CD4-positive, alpha-beta T cell treated with Interleukin-17A for 1 hour (primary cell): ENCODE data around the gene TMEM8B.

ENCODE experiments used
- DNase-seq: peaks from one replicate; pipeline ENCODE4 v3.0.0-alpha.2; 2020

Gene TMEM8B

DNA sequence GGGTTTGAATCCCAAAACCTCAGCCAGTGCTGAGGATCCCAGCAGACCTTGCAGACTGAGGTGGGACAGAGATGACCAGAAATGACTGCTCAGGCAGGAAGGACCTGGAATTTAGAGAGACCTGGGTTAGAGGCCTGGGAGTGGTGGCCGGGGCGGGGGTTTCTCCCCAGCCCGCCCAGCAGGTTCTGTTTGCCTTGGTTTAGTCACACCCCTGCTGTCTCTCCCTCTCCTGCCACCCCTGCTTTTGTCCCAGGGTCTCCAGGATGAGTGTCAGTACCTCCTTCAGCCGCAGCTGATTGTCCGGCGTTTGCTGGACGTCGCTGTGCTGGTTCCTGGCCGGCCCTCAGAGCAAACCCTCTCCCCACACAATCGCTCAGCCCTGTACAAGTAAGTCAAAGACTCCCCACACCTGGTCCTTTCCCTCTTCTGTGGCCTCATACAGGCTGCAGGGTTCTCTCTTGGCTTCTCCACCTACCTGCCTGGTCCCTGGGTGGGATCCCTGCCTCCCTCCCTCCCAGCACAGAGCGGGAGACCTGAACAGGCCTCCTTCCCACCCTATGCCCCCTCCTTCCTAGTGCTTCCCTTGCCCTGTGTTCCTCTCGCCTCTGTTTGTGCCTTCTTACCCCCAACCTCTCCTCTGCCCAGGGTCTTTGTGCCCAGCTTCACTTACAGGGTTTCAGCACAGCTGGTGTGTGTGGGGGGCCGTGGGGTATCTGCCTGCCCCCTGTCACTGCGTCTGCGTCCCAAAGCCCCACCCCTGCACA, 12.0 kb downstream of the TMEM8B start:
- no peak for DNase-seq

DNA sequence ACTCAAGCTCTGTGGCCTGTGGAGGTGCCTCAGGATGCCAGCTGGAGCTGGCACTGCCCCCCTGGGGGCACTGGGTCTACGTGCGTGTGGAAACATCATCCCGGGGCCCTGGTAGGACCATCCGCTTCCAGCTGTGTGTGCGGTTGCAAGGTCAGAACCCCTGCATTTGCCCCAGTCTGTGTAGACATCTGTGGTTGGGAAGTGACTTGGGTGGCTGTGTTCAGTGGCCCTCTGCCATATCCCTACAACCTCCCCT, 12.5 kb downstream of the TMEM8B start:
- DNase-seq: no peak

DNA sequence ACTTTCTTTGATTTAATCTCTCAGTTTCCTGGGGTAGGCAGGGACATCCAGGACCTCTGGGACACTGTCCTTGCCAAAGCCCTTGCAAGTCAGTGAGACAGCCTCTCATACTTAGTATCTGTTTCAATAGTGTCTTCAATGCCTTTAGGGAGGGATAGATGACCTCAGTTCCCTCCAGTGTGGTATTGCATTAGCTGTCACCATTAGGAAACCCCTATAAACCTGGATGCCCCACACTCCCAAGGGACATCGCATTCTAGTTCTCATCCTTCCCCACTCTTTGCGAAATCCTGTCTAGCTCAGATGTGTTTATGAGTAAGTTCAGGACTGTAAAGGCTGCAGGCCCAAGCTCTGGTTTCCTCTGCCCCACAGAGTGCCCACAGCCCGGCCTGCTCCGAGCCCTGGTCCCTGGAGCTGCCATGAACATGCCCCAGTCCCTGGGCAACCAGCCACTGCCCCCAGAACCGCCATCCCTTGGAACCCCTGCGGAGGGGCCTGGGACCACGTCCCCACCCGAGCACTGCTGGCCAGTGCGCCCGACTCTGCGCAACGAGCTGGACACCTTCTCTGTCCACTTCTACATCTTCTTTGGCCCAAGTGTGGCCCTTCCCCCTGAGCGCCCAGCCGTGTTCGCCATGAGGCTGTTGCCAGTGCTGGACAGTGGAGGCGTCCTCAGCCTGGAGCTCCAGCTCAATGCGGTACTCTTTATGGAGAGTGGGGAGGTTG, 13.2 kb downstream of the TMEM8B start:
- no peak for DNase-seq

DNA sequence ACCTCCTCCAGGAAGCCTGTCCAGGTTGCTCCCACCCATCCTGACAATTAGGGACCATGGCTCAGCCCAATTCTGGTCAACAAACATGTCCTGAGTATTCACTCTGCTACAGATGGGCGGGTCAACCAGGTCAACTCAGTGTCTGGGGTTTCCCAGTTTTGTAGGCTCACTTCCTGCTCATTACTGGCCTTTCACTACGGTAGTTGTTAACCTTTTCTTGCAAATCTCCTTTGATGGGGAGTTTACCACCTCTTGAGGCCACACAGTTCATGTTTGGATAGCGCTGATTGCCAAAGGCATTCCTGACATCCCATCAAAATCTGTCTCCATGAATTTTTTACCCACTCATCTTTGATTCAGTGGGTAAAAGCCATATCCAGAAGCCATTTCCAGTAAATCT, 13.8 kb downstream of the TMEM8B start:
- DNase-seq: no peak

DNA sequence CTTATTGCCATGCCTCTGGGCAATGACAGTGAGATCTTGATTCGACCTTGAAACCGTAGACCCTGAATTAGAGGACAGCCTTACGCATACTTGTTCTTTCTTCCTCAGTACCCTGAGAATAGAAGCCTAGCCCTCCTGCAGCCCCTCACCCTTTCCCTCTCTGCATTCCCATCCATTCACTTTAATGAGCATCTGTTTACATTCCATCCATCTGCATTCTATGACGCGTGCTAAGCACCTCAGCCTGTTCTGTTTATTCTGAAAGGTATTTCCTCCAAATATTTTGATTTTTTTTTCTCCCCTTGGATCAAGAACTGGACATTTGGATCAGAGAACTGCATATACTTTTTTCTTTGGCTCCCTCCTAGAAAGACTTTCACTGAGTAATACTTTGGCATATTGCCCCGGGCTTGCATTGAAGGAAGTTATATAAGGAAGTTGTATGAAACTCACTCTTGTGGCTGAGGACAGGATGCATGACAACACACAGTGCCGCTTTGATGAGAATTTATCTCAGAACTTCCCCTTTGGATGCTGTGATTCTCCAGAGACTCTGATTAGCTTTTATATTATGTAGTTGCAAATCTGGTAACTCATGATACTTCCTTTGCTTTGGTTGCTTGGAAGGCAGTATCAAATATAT, 15.7 kb downstream of the TMEM8B start:
- peak; percentile 61 for DNase-seq

DNA sequence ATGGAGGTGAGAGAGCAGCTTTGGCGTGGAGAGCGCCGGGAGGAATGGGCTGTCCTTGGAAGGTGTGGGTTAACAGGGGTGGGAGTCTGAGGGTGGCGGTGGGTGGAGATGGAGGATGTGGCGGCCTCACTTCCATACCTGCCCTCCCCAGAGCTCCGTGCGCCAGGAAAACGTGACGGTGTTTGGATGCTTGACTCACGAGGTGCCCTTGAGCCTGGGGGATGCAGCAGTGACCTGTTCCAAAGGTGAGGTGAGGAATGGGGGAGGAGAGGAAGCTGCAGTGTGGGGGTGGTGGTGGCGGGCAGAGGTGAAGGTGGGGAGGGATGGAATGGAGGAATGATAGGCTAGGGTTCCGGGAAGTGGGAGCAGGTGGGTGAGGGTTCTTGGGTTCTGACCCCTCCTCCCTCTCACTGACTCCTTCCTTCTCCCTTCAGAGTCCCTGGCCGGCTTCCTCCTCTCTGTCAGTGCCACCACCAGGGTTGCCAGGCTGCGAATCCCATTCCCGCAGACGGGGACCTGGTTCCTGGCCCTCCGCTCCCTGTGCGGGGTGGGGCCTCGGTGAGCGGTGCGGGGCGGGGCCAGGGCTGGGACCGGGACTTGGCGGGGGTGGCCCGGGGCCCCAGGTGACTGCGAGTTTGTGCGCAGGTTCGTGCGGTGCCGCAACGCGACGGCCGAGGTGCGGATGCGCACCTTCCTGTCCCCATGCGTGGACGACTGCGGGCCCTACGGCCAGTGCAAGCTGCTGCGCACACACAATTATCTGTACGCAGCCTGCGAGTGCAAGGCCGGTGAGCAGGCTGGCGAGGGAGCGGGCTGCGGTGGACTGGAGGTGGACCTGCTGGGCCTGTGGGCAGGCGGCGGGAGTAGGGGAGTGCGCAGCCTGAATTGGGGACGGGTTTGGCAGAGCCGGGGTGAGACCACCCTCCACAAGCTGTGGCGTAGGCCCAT, 17.1 kb downstream of the TMEM8B start:
- DNase-seq: no peak

DNA sequence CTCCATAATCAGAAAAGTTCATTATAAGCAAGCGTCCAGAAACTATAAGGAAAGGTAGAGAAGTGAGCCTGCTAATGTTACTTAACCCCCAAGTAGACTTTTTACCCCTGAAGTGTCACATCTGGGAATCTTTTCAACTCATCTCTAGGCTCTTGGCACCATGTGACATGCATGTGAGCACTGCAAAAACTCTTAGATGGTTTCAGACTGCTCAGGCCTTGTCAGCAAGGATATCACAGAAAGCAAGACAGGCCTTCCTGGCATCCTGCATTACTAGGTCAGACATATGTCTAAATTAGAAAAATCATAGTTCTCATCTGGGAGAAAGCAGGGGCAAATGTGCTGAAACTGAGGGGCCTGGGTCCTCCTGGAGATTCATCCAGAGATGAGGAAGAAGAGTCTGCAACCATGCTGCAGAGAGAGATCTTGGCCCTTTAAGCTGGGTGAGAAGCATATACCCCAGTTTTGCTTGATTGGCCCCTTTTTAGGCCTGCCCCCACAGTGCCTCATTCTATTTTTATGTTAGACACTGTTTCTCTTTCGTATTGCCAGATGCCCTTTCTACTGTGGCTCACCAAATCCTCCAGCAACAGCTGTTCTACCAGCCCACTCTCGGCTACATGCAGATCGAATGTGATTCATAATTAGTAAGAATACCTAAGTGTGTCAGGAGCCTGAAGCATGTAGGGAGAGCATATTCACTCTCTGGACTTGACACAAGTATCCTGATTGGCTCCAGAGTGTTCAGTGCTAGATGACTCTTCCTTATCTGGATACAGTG, 19.0 kb downstream of the TMEM8B start:
- no peak for DNase-seq

DNA sequence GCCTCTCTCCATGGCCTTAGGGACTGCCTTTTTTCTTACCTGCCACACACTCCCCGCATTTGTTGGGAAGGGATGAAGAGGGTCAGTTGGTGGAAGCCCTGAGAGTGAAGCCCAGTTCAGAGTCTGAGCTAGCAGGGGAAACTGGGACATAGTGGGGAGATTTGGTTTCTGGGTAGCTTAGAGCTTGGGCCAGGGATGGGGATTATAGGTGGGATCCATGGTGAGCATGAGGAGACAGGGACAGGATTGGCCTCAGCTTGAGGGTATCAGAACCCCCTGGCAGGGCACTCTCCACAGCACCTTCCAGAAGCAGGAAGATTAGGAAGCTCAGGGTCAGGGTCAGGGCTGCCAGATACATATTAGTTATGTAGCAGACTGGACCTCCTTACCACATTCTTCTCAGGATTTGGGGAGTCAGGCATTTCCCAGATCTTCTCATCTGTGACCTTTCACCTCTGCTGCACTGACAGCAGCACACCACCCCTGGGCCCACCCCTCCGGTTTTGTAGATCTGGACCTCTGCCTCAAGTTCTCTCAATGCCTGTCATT, 23.3 kb downstream of the TMEM8B start:
- no peak for DNase-seq

DNA sequence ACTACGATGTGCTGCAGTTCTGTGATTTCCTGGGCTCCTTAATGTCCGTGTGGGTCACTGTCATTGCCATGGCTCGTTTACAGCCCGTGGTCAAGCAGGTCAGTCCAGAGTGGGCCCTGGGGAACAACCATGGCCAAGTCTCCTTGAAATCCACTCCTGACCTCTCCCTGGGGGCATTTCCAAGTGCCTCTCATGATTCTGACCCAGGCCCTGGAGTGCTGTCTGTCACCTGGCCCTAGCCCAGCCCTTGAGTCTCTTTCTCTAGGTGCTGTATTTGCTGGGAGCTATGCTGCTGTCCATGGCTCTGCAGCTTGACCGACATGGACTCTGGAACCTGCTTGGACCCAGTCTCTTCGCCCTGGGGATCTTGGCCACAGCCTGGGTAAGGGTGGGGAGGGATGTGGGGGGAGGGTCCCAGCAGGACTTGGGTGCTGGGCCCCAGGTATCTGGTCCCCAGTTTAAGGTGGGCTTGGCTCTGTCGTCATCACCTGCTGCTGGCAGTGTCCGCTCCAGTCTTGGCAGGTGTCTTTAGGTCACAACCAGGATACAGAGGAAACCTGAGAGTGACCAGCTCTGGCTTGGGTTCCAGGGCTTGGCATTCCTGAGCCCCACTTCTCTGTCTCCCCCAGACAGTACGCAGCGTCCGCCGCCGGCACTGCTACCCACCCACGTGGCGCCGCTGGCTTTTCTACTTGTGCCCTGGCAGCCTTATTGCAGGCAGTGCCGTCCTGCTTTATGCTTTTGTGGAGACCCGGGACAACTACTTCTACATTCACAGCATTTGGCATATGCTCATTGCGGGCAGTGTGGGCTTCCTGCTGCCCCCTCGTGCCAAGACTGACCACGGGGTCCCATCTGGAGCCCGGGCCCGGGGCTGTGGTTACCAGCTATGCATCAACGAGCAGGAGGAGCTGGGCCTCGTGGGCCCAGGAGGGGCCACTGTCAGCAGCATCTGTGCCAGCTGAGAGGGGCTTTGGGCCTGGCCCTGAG, 24.1 kb downstream of the TMEM8B start:
- DNase-seq: no peak

DNA sequence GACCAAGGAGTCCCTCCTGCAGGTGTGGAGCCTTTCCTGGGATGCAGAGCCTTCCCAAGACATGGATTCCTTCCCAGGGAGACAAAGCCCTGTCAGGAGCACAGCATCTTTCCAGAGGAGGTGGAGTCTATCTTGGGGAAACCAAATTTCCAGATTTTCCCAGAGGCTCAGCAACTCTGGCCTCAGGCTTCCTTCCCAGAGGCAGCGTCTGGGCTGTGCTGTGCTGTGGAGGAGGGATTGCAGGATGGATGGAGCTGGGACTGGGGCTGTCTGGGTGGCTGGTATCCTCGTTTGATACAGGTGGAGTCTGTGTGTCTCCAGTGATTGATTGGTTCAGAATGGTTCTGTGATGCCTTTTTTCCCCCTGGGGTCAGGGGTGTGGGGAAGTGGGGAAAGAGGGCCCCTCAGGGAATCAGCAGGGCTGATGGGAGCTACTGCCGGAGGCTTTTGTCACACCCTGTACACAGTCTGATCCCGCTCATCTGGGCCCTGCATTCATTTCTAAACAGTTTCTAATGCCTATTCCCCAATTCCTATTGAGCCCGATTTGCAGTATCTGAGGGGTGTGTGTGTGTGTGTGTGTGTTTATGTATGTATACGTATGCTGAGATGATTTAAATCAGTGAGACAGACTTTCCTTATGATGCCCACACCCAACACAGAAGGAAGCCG, 25.2 kb downstream of the TMEM8B start:
- DNase-seq: no peak

DNA sequence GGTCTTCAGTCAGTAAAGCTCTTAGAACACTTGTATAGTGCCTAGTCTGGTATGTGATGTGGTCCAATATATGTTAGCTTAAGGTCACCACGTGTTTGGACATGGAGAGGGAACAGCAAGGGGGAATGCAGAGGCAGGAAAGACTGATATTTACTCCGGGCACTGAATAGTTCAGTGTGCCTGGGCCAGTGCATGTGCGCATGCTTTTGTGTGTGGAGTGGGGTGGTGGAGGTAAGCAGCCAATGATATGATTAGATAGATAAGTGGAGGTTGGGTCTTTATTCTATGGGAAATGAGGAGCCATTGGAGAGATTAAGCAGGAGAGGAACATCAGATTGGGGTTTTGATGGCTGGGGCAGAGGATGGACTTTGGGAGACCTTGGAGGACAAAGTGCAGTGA, 27.2 kb downstream of the TMEM8B start:
- DNase-seq: no peak

DNA sequence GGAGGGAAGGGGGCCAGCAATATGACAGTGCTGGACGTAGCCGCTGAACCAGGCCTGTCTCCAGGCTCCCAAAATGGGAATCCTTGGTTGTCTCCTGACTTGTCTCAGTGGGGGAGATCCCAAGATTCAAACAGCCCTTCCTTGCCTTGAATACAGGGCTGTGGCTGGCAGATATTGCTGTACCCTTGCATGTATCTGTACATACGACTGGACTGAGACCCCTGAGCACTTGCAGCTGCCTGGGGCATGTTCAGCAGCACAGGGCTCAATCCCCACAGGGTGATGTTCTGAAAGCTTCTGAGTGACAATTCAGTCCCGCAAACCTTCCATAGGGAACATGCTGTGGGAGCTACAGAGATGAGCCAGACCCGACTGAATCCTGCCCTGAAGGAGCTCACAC, 27.9 kb downstream of the TMEM8B start:
- DNase-seq: no peak

DNA sequence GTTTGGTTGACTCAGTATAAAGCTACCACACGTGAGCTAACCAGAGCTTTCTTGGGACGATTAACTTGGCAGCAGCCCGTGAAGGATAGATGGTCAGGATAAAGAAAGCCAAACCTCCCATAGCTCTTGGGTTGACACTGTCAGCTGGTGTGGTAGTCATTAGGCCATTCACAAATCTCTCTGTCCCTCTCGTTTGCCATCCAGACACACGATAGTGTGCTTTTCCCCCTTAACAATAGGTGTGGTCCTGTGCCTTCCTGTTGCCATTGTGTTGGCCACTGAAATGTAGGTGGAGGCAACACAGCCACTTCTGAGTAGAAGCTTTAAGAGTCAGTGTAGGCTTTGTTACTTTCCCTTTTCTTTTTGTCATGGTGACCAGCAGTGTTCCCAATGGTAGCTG, 29.4 kb downstream of the TMEM8B start:
- no peak for DNase-seq

DNA sequence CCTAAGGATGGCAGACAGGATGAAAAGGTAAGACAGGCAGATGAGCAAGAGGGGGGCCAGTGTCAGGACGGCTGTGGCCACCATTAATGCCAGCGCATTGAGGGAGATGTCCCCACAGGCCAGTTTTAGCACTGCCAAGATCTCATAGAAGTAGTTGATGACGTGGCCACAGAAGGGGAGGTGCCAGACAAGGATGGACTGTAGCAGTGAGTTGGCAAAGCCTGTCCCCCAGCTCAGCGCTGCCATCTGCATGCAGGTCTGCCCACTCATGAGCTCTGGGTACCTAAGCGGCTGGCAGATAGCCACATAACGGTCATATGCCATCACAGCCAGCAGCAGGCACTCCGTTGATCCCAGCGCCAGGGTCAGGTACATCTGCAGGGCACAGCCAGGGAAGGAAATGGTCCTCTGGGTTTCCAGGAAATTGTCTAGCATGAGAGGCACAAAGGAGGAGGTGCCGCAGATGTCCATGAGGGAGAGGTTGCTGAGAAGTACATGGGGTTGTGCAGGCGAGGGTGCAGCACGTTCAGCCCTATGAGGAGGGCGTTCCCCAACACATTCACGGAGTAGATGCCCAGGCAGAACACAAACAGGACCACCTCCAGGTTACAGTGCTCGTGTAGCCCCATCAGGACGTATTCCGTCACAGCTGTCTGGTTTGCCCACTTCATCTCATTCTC, 30.4 kb downstream of the TMEM8B start:
- DNase-seq: peak; percentile 8

DNA sequence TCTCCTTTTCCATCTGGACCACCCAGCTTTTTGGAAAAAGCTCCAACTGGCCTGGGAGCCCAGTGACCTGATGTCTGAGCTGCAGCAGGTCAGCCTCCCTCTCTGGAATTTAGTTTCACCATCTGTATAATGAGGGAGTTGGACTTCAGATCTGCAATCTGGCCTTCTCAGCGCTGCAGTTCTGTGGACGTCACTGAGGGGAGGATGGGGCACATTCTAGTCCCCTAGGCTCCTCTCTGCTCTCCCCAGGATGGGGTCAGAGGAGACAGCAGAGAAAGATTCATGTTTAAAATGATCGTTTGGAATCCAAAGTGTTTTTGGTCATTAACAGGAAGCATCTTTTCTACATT, 30.9 kb downstream of the TMEM8B start:
- no peak for DNase-seq

DNA sequence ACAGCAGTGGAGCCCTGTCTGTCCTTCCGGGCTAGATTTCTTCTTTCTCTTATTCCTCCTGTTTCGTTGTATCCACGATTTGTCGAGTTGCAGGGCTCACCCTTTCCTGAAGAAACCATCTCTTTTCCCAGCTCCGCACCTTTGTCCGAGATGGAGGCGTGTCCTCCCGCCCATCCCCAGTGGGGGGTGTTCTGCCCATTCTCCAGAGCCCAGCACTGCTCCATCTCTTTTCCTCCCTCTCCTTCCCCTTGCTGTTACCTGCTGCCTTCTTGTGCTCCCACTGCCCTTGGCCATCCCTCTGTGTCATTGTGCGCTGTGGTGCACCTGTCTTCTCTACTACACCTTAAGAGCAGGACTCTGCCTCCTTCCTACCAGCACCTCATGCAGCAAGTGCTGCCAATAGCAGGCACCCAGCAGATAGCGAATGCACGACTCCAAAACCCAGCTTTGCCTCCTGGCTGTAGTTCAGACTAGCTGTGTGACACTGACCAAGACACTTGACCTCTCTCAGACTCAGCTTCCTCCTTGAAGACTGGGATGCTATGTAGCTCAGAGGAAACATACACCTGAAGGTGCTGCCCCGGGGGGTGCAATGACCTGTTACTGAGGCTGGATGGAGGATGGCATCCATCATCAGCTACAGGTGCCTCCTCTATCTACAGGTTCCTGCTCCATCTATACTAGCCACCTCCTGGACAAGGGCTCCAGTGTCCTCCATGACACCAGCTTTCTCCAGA, 32.3 kb downstream of the TMEM8B start:
- no peak for DNase-seq

DNA sequence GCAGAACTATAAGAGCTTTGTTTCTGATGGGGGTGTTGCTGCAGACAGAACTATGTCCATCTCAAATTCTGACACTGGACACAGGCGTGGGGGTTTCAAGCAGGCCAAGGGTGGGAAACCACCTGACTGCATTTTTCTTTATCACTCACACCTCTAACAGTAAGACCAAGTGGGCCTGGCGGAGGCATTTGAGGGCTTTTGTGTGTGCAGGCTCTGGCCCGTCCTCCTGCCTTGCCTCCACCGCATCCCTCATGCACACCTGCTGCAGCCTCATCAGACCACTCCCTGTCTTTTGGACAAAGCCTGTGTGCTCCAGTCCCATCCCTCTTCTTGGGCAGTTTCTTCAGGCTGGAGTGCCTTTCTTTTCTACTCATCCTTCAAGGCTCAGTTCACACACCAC, 33.3 kb downstream of the TMEM8B start:
- DNase-seq: no peak

DNA sequence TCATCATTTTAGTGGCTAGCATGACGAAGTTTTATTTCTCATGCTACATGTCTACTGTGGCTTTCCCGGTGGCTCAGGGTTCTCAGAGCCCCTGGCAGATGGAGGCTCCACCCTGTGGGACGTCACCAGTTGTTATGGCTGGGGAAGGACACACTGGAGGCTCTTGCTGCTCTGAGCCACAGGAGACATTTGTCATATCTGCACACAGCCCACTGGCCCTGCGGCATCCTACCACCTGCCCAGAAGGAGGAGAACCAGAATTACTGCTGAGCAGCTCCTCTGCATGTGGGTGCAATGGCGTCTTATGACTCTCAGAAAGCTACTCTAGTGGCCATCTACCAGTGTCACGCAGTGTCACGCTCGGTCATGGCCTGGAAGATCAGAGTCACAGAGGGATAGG, 34.6 kb downstream of the TMEM8B start:
- no peak for DNase-seq

DNA sequence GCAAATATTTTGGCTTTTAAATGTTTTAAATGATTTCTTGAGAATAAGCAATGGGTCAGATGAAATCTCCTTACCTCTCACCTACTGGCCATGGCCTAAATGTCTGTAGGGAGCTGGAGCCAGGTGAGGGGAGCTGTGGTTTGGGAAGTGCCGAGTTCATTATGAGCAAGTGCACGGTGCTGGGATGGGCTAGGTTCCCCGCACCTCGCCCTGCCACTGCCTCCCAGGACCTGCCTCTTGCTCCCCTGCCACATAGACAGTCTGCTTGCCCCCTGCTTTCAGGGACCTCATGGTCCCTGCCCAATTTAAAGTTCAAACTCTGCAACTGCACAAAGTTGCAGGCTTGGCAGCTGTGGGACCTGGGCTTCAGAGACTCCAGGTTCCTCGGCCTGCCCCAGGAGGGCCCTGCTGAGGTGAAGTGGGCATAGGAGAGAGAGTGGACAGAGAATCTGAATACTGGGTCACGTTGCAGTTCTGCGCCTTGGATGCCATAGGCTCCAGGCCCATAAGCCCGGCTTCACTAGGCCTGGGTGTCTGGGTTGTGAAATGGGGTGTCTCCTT, 35.7 kb downstream of the TMEM8B start:
- DNase-seq: no peak
